ENCODE data around the gene MOB2. TPM values are rescaled to one million over a fixed set of nuclear protein-coding genes. Genes with fewer than 3 reads are reported as not detected.

The MOB2 gene
- total RNA-seq (10 to 100 TPM; 38.4 to 59.8 (median 51.2) TPM), polyA plus RNA-seq (10 to 100 TPM; 37.6 to 53.8 TPM), total RNA-seq (41.3 reads per million, percentile 67 among the genes with 10 or more reads in this experiment)

- Mint-ChIP-seq H3K9me3 (no peaks in the 10 kb centered on the region), H3K4me1 (peaks cover 4 to 37% (median 22%) of the 10 kb centered on the region in 7 donors), H3K27ac (peak within 1 kb of the TSS in 2 of 9 donors; percentile 8 to 14), H3K36me3 (peaks cover 0 to 5% (median 0%) of the 10 kb centered on the region in 5 donors), H3K27me3 (no peaks in the 10 kb centered on the region), H3K4me3 (peak within 1 kb of the TSS in 1 of 10 donors; percentile 25)
- no peak within 1 kb of the TSS for H3K4me3 ChIP-seq (ENCODE audit: low read length)
- ChIA-PET CTCF (no interaction called here), POLR2A (no interaction called here)
- no peak within 1 kb of the TSS for H3K27ac ChIP-seq (ENCODE audit: low read depth, low read length)
- H3K4me1 ChIP-seq (ENCODE audit: control insufficient read depth in 2 of 2, insufficient read depth in 2 of 2, low read length in 2 of 2) = peaks cover 7 to 9% of the 10 kb centered on the region in 2 donors
- H3K27me3 ChIP-seq (ENCODE audit: control insufficient read depth in 2 of 2, insufficient read depth in 2 of 2, low read length in 2 of 2) = no peaks in the 10 kb centered on the region
- intact Hi-C loops (cut with micrococcal nuclease) = no loop called here
- peaks cover 0 to 39% (median 0%) of the 10 kb centered on the region in 3 experiments for H3K36me3 ChIP-seq (ENCODE audit: control insufficient read depth in 2 of 3, insufficient read depth in 3 of 3, low read length in 3 of 3)
- ATAC-seq (peak; percentile 29), DNase-seq (no peak)
- no peaks in the 10 kb centered on the region for H3K9me3 ChIP-seq (ENCODE audit: control insufficient read depth in 2 of 3, low read length in 3 of 3)
Measured at GRCh38 chr11:1486054-1486825, at the start of gene MOB2. TSS of gene MOB2 (minus strand) at chr11:1486779. CDS start at chr11:1486556, 223 bp downstream.

- ATAC-seq (no peak), DNase-seq (no peak)
- POLR2A ChIA-PET = no interaction called here
- Histone ChIP-seq H3K4me3 (ENCODE audit: low read length) (no peak overlapping the region), H3K27me3 (ENCODE audit: control insufficient read depth in 2 of 2, insufficient read depth in 2 of 2, low read length in 2 of 2) (no peaks in the 10 kb centered on the region), H3K27ac (ENCODE audit: low read depth, low read length) (no peak overlapping the region), H3K4me1 (ENCODE audit: control insufficient read depth in 2 of 2, insufficient read depth in 2 of 2, low read length in 2 of 2) (peaks cover 15 to 25% of the 10 kb centered on the region in 2 donors), H3K36me3 (ENCODE audit: control insufficient read depth in 2 of 3, insufficient read depth in 3 of 3, low read length in 3 of 3) (peaks cover 0 to 33% (median 6%) of the 10 kb centered on the region in 3 experiments), H3K9me3 (ENCODE audit: control insufficient read depth in 2 of 3, low read length in 3 of 3) (no peaks in the 10 kb centered on the region)
- Mint-ChIP-seq H3K27me3 (peaks cover 0 to 6% (median 0%) of the 10 kb centered on the region in 5 donors), H3K9me3 (no peaks in the 10 kb centered on the region), H3K27ac (no peak overlapping the region), H3K4me3 (peak overlapping the region in 1 of 10 donors; percentile 6), H3K4me1 (peaks cover 10 to 60% (median 47%) of the 10 kb centered on the region in 7 donors), H3K36me3 (peaks cover 0 to 17% (median 2%) of the 10 kb centered on the region in 5 donors)
- CTCF ChIA-PET = no interaction called here
- intact Hi-C loops (cut with micrococcal nuclease) = loop anchor here (5.0 kb wide), 2 partner anchors 38 to 43 kb away; partner anchors contain the start of gene DUSP8 (in 1 of the 2)
Measured at GRCh38 chr11:1534682-1535081, 48.1 kb upstream of the MOB2 start.

GRCh38 chr11:1534171-1534570 is 47.6 kb upstream of the MOB2 start:
- peaks cover 10 to 65% (median 48%) of the 10 kb centered on the region in 7 donors for H3K4me1 Mint-ChIP-seq
- H3K27ac Mint-ChIP-seq = peak overlapping the region in 2 of 9 donors; percentile 18 to 28
- H3K27me3 Mint-ChIP-seq = peaks cover 0 to 6% (median 0%) of the 10 kb centered on the region in 5 donors
- CTCF ChIA-PET = no interaction called here
- peaks cover 0 to 33% (median 6%) of the 10 kb centered on the region in 3 experiments for H3K36me3 ChIP-seq (ENCODE audit: control insufficient read depth in 2 of 3, insufficient read depth in 3 of 3, low read length in 3 of 3)
- no peak for DNase-seq
- no peaks in the 10 kb centered on the region for H3K9me3 ChIP-seq (ENCODE audit: control insufficient read depth in 2 of 3, low read length in 3 of 3)
- no peak overlapping the region for H3K4me3 Mint-ChIP-seq
- POLR2A ChIA-PET = interaction anchor here (0.6 kb wide), 1 partner anchor 41 kb away, joined by 3 read pairs; no protein-coding TSS in a partner anchor
- intact Hi-C loops (cut with micrococcal nuclease) = no loop called here
- no peak overlapping the region for H3K4me3 ChIP-seq (ENCODE audit: low read length)
- peaks cover 15 to 25% of the 10 kb centered on the region in 2 donors for H3K4me1 ChIP-seq (ENCODE audit: control insufficient read depth in 2 of 2, insufficient read depth in 2 of 2, low read length in 2 of 2)
- peaks cover 0 to 17% (median 2%) of the 10 kb centered on the region in 5 donors for H3K36me3 Mint-ChIP-seq
- no peaks in the 10 kb centered on the region for H3K27me3 ChIP-seq (ENCODE audit: control insufficient read depth in 2 of 2, insufficient read depth in 2 of 2, low read length in 2 of 2)
- H3K9me3 Mint-ChIP-seq = no peaks in the 10 kb centered on the region
- no peak overlapping the region for H3K27ac ChIP-seq (ENCODE audit: low read depth, low read length)
- no peak for ATAC-seq

- no peak for ATAC-seq
- Mint-ChIP-seq H3K27ac (no peak overlapping the region), H3K27me3 (peaks cover 0 to 4% (median 0%) of the 10 kb centered on the region in 5 donors), H3K4me1 (peaks cover 10 to 71% (median 54%) of the 10 kb centered on the region in 7 donors), H3K36me3 (peaks cover 0 to 17% (median 2%) of the 10 kb centered on the region in 5 donors), H3K9me3 (no peaks in the 10 kb centered on the region), H3K4me3 (peak overlapping the region in 1 of 10 donors; percentile 18)
- no peak overlapping the region for H3K4me3 ChIP-seq (ENCODE audit: low read length)
- intact Hi-C loops (cut with micrococcal nuclease) = no loop called here
- ChIA-PET POLR2A (interaction anchor here (1.1 kb wide), 1 partner anchor 12 kb away, joined by 3 read pairs; no protein-coding TSS in a partner anchor), CTCF (no interaction called here)
- no peaks in the 10 kb centered on the region for H3K9me3 ChIP-seq (ENCODE audit: control insufficient read depth in 2 of 3, low read length in 3 of 3)
- H3K27me3 ChIP-seq (ENCODE audit: control insufficient read depth in 2 of 2, insufficient read depth in 2 of 2, low read length in 2 of 2) = no peaks in the 10 kb centered on the region
- H3K36me3 ChIP-seq (ENCODE audit: control insufficient read depth in 2 of 3, insufficient read depth in 3 of 3, low read length in 3 of 3) = peaks cover 0 to 33% (median 6%) of the 10 kb centered on the region in 3 experiments
- H3K4me1 ChIP-seq (ENCODE audit: control insufficient read depth in 2 of 2, insufficient read depth in 2 of 2, low read length in 2 of 2) = peaks cover 15 to 25% of the 10 kb centered on the region in 2 donors
- H3K27ac ChIP-seq (ENCODE audit: low read depth, low read length) = no peak overlapping the region
- DNase-seq = no peak
Measured at GRCh38 chr11:1533342-1533725, 46.8 kb upstream of the MOB2 start.

GRCh38 chr11:1532606-1533341 is 46.2 kb upstream of the MOB2 start:
- Histone ChIP-seq H3K27ac (ENCODE audit: low read depth, low read length) (no peak overlapping the region), H3K36me3 (ENCODE audit: control insufficient read depth in 2 of 3, insufficient read depth in 3 of 3, low read length in 3 of 3) (peaks cover 0 to 33% (median 6%) of the 10 kb centered on the region in 3 experiments), H3K27me3 (ENCODE audit: control insufficient read depth in 2 of 2, insufficient read depth in 2 of 2, low read length in 2 of 2) (no peaks in the 10 kb centered on the region), H3K4me3 (ENCODE audit: low read length) (no peak overlapping the region), H3K4me1 (ENCODE audit: control insufficient read depth in 2 of 2, insufficient read depth in 2 of 2, low read length in 2 of 2) (peaks cover 15 to 25% of the 10 kb centered on the region in 2 donors), H3K9me3 (ENCODE audit: control insufficient read depth in 2 of 3, low read length in 3 of 3) (no peaks in the 10 kb centered on the region)
- DNase-seq = no peak
- peaks cover 0 to 1% (median 0%) of the 10 kb centered on the region in 5 donors for H3K27me3 Mint-ChIP-seq
- CTCF ChIA-PET = interaction anchor here (1.0 to 1.8 kb wide), 2 partner anchors 18 to 42 kb away, joined by 3 to 6 read pairs; no protein-coding TSS in a partner anchor
- H3K36me3 Mint-ChIP-seq = peaks cover 0 to 17% (median 2%) of the 10 kb centered on the region in 5 donors
- peaks cover 10 to 77% (median 60%) of the 10 kb centered on the region in 7 donors for H3K4me1 Mint-ChIP-seq
- H3K27ac Mint-ChIP-seq = no peak overlapping the region
- intact Hi-C loops (cut with micrococcal nuclease) = no loop called here
- POLR2A ChIA-PET = interaction anchor here (1.1 kb wide), 1 partner anchor 11 kb away, joined by 3 read pairs; no protein-coding TSS in a partner anchor
- no peak for ATAC-seq
- H3K4me3 Mint-ChIP-seq = peak overlapping the region in 2 of 10 donors; percentile 18 to 45
- H3K9me3 Mint-ChIP-seq = no peaks in the 10 kb centered on the region

- peak overlapping the region in 1 of 10 donors; percentile 20 for H3K4me3 Mint-ChIP-seq
- H3K36me3 ChIP-seq (ENCODE audit: control insufficient read depth in 2 of 3, insufficient read depth in 3 of 3, low read length in 3 of 3) = peaks cover 0 to 33% (median 6%) of the 10 kb centered on the region in 3 experiments
- H3K9me3 Mint-ChIP-seq = no peaks in the 10 kb centered on the region
Measured at GRCh38 chr11:1532014-1532586, 45.5 kb upstream of the MOB2 start.

More at GRCh38 chr11:1532014-1532586, 45.5 kb upstream of the MOB2 start:
- CTCF ChIA-PET = interaction anchor here (1.0 to 1.8 kb wide), 2 partner anchors 17 to 43 kb away, joined by 3 to 6 read pairs; no protein-coding TSS in a partner anchor
- ATAC-seq (no peak), DNase-seq (no peak)
- Histone ChIP-seq H3K27ac (ENCODE audit: low read depth, low read length) (no peak overlapping the region), H3K4me3 (ENCODE audit: low read length) (no peak overlapping the region), H3K4me1 (ENCODE audit: control insufficient read depth in 2 of 2, insufficient read depth in 2 of 2, low read length in 2 of 2) (peaks cover 15 to 21% of the 10 kb centered on the region in 2 donors), H3K27me3 (ENCODE audit: control insufficient read depth in 2 of 2, insufficient read depth in 2 of 2, low read length in 2 of 2) (no peaks in the 10 kb centered on the region), H3K9me3 (ENCODE audit: control insufficient read depth in 2 of 3, low read length in 3 of 3) (no peaks in the 10 kb centered on the region)
- POLR2A ChIA-PET = interaction anchor here (1.1 kb wide), 1 partner anchor 10 kb away, joined by 3 read pairs; no protein-coding TSS in a partner anchor
- Mint-ChIP-seq H3K4me1 (peaks cover 10 to 73% (median 60%) of the 10 kb centered on the region in 7 donors), H3K27ac (no peak overlapping the region), H3K27me3 (no peaks in the 10 kb centered on the region), H3K36me3 (peaks cover 0 to 17% (median 2%) of the 10 kb centered on the region in 5 donors)
- intact Hi-C loops (cut with micrococcal nuclease) = no loop called here
